ENCODE measurements around the gene CTDSPL2. TPM values are rescaled to one million over a fixed set of nuclear protein-coding genes. Genes with fewer than 3 reads are reported as not detected.
"Not testable (repeated sequence)": the region's sequence is repeated elsewhere in the genome, so short reads cannot be mapped to it uniquely, and the experiment has no call there.

Gene CTDSPL2
- 138 TPM for total RNA-seq

GRCh38 chr15:44426975-44427755, at the start of gene CTDSPL2:
Gene CTDSPL2 (plus strand): TSS chr15:44427629. CDS start chr15:44459015, 31,386 bp downstream.
- DNase-seq: peak; percentile 98

DNA sequence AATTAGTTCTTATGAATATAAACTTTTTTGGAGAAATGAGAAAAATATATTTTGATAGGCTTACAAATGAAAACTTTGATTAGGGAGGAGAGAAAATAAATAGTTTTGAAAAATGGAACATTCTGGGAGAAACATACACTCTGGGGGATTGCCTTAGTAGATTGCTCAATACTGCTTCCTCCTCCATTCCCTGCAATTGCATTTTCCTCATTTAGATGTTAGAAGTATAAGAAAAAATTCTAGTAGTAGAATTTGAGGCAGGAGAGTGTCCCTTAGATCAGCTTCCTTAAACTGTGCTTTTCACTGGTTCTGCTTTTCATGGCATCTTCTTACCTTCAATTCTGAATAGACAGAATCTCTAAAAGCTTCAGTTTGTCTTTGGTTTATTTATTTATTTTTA, 46.2 kb upstream of the CTDSPL2 start:
- DNase-seq: no peak

DNA sequence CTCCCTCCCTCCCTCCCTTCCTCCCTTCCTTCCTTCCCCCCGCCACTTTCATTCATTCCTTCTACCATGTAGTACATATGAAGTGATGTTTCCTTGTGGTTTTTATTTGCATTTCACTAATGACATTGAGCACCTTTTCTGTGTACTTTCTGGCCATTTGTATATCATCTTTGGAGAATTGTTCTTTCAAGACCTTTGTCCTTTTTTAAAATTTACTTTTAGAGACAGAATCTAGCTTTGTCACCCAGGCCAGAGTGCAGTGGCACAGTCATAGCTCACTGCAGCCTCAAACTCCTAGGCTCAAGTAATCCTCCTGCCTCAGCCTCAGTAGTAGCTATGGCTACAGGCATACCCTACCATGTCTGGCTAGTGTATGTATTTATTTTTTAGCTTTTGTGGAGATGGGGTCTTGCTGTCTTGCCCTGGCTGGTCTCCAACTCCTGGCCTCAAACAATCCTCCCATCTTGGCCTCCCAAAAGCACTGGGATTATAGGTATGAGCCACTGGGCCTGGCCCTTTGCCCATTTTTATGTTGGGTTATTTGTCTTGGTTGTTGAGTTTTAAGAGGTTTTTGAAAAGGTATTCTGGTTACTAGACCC, 42.0 kb upstream of the CTDSPL2 start:
- DNase-seq: no peak

DNA sequence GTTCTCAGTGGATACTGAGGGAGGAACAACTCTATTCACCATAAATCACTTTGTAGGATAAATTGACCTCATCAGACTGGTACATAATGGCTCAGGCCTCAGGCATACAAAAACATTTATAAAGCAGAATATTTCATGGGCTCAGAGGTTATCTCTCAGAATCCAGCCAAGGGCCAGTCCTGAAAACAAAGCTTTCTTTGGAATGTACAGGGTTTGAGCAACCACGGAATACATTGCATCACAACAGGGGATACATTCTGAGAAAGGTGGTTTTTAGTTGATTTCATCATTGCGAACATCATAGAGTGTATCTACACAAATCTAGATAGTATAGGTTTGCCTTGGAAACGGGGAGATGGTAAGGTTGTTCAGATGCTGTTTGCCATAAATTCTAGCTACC, 33.4 kb upstream of the CTDSPL2 start:
- DNase-seq: no peak

DNA sequence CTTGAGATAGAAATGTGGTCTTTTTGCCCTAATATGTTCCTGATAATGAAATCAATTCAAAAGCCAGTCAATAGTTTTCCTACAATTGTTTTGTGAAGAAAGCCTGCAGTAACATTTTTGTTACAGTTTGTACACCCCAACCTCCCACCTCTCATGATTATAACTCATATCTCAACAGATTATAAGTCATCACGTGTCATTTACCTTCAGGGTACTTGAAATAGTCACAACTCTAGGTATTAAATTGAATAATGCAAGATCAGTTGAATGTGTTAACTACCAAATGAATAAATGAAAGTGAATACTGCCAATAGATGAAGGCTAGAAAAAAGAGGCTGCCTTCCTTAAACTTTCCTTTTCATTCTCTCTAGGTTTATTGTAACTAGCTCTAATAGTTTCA, 32.9 kb upstream of the CTDSPL2 start:
- DNase-seq: no peak

DNA sequence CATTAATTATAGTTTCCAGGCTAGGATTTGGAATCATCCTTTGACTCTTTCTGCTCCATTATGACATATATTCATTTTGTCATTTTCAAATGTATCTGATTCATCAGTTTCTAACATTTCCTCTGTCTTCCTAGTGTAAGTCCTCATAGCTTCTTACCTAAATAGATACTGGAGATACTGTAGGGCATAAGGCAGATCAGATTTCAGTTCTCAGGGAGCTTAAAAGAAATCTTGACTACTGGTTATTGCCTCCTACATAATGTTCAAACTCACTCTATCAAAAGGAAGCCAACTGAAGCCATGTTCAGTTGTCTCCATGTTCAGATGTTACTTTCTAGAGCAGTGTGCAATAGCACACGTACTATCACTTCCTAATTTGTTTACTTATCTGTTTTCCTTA, 29.6 kb upstream of the CTDSPL2 start:
- no peak for DNase-seq

DNA sequence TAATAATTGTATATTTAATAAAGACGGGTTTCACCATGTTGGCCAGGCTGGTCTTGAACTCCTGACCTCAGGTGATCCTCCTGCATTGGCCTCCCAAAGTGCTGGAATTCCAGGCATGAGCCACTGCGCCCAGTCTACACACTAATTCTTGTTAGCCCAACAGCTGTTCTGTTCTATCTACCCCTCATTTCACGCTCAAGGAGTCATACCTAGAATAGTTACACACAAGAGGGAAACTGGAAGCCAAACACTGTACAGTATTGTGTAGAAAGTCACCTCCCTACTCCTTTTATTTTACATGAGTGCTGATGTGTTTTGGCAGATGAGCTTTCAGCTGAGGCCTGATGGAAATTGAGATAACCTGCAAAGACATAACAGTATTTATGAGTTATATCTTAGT, 13.4 kb upstream of the CTDSPL2 start:
- no peak for DNase-seq

GRCh38 chr15:44427756-44428724, 611 bp downstream of the CTDSPL2 start:
- DNase-seq: no peak

DNA sequence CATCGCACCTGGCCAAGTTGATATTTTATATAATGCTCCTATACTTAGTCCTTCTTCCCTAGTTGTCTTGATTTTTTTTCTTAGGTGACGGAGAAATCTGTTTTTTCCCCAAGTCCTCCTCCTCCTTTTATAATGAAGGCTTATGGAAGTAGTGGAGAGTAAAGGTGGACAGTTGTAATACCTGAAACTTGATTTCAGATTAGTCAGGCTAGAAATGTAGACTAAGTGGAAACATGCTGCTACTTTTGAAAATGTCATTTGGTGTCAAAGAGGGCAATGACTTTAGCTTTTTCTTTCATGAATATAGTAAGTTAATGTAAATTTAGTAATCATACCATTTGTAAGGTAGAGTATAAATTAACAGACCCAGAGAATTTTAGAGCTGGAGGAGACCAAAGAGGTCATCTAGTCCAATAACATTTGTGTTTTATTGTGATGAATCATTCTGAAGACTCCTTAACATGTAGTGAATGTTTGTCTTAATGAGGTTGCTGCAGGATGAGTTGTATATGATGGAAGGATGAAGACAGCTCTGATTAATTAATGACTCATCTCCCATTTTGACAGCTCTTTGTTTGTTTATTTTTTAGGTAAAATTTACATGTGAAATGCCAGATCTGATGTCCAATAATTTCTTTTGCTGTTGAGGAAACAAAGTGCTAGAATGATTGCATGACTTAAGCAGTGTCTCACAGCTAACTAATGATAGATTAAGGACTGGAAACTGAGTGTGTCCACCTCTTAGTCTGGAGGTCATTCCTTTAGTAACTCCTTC, 8.7 kb downstream of the CTDSPL2 start:
- no peak for DNase-seq

DNA sequence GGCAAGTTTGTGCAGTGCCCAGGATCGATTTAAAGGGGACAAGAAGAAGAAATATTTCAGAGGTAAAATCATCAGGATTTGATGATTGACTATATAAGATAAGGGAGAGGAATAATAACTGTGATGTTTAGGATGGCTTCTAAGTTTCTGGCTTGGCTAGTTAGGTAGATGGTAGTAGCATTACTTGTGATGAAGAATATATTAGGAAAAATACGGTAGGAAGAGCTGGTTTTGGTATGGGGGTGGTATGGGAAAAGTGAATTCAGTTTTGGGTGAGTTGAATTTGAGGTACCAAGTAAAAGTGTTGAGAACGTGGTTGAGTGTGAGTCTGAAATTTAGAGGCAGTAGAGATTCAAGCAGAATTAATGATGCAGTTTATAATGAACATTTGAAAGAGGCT, 11.0 kb downstream of the CTDSPL2 start:
- no peak for DNase-seq

DNA sequence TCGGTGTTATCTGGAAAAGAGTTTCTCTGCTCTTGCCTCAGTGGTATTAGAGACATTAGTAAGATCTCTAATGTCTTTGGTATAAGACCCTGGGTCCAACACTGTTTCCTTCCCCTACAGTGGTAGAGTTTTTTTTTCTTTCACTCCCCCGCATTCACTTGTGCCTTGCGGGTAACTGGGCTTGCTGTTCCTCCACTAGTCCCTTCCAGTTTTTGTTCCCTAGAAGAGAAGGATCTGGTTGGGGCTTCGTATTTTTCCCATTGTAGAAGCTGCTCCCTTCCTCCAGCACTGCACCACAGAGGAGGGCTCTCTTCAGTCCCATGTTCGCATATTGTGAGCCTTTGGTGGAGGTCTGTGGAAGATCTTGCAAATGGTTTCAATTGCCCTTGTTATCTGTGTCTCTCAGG, 13.7 kb downstream of the CTDSPL2 start:
- DNase-seq: no peak

GRCh38 chr15:44443515-44443914, 16.1 kb downstream of the CTDSPL2 start:
- DNase-seq: no peak

- no peak for DNase-seq
Observed at GRCh38 chr15:44447772-44448376, 20.4 kb downstream of the CTDSPL2 start.

- DNase-seq: no peak
Observed at GRCh38 chr15:44450172-44450571, 22.7 kb downstream of the CTDSPL2 start.

DNA sequence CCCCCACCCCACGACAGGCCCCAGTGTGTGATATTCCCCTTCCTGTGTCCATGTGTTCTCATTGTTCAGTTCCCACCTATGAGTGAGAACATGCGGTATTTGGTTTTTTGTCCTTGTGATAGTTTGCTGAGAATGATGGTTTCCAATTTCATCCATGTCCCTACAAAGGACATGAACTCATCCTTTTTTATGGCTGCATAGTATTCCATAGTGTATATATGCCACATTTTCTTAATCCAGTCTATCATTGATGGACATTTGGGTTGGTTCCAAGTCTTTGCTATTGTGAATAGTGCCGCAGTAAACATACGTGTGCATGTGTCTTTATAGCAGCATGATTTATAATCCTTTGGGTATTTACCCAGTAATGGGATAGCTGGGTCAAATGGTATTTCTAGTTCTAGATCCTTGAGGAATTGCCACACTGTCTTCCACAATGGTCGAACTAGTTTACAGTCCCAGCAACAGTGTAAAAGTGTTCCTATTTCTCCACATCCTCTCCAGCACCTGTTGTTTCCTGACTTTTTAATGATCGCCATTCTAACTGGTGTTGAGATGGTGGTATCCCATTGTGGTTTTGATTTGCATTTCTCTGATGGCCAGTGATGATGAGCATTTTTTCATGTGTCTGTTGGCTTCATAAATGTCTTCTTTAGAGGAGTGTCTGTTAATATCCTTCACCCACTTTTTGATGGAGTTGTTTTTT, 26.3 kb downstream of the CTDSPL2 start:
- not testable (repeated sequence) for DNase-seq

DNA sequence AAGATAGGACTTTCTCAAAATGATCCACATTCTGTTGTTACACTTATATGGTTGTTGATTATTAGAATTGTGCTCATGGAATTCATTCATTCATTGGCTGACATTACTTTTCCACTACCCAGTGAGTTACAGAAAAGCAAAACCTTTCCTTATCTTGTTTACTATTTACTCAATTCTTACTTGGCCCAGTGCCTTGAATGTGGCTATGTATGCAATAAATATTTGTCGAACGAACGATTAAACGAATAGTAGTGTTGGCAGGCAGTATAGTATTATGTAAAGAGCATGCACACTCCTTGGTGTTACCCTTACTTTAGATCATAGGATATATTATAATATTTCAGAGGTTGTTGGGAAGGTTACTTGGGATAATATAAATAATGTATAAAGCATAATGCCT, 31.0 kb downstream of the CTDSPL2 start:
- no peak for DNase-seq

DNA sequence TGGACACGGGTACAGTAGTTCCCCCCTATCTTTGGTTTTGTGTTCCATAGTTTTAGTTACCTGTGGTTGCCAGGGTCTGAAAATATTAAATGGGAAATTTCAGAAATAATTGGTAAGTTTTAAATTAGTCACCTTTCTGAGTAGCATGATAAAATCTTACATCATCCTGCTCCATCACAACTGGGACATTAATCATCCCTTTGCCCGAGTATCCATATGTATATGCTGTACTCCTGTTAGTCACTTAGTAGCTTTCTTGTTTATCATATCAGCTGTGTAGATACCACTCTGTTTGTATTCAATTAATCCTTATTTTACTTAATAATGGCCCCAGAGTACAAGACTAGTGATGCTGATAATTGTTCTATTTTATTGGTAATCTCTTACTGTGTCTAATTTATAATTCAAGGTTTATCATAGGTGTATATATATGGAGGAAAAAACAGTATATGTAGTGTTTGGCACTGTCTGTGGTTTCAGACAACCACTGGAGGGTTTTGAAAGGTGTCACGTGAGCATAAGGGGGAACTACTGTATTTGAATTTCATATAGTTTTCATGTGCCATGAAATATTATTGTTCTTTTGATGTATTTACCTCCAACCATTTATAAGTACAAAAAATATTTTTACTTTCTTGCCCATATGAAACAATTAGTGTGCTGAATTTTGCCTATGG, 41.4 kb downstream of the CTDSPL2 start:
- DNase-seq: no peak

- DNase-seq: no peak
Observed at GRCh38 chr15:44471885-44472455, 44.5 kb downstream of the CTDSPL2 start.

DNA sequence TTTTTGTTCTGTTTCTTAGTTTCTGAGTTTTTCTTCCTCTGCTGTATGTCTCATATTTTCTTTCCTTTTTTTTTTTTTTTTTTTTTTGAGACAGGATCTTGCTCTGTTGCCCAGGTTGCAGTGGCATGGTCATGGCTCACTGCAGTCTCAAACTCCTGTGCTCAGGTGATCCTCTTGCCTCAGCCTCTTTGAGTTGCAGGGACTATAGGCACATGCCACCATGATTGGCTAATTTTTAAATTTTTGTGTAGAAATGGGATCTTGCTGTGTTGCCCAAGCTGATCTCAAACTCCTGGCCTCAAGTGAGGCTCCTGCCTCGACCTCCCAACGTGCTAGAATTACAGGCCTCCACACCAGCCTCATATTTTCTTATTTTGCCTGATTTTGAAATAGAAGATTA, 51.9 kb downstream of the CTDSPL2 start:
- no peak for DNase-seq

DNA sequence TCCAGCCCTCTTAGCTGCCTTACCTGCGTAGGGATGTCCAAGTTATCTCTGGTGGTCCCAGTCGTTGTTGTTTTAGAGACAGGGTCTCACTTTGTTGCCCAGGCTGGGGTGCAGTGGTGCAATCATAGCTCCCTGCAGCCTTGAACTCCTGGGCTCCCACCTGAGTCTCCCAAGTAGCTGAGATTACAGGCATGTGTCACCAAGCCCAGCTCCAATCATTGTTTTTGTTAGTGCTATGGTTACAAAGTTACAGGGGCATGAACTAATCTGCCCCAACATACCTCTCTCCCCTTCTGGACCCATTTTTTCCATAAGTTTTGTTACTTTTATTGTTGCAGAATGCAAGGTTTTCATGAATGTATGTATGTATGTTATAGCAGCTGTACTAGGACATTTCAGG, 54.7 kb downstream of the CTDSPL2 start:
- no peak for DNase-seq
